ENCODE data around the gene TRPM1. TPM values are rescaled to one million over a fixed set of nuclear protein-coding genes. Genes with fewer than 3 reads are reported as not detected.

Gene TRPM1
- total RNA-seq, 2 donors from 2014 or later = not detected

- Mint-ChIP-seq H3K4me1 (ENCODE audit: low read depth in 2 of 2) (peaks cover 11 to 18% of the 10 kb centered on the region in 2 donors), H3K4me3 (no peak overlapping the region), H3K27me3 (peaks cover 0 to 1% of the 10 kb centered on the region in 2 donors), H3K36me3 (no peaks in the 10 kb centered on the region), H3K27ac (peak overlapping the region; percentile 15 to 23), H3K9me3 (no peaks in the 10 kb centered on the region)
- DNase-seq (ENCODE audit: low spot score) = no peak
- no peak for ATAC-seq
Measured at GRCh38 chr15:31131853-31132375, 30.4 kb upstream of the TRPM1 start.

DNA sequence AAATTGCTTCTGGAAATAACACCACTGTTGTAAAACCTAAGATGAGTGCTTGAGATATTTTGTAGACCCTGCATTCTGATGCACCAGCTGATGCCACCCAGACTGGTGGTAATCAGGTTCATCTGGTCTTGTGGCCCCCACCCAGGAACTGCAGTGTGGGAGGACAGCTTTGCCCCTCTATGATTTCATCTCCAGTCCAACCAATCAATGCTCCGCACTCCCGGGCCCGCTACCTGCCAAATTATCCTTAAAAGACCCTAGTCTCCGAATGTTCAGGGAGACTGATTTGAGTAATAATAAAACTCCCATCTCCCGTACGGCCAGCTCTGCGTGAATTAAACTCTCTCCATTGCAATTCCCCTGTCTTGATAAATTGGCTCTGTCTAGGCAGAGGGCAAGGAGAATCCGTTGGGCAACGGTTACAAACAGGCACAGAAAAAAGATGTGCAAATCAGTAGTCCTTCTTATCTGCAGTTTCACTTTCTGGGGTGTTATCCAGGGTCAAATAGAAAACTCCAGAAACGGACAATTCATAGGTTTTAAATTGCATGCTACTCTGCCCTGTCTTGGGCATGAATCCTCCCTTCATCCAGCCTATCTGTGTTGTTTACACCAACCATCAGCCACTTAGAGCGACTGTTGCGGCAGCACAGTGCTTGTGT, 29.2 kb upstream of the TRPM1 start:
- H3K4me3 Mint-ChIP-seq = peak overlapping the region; percentile 48
- no peak for ATAC-seq

DNA sequence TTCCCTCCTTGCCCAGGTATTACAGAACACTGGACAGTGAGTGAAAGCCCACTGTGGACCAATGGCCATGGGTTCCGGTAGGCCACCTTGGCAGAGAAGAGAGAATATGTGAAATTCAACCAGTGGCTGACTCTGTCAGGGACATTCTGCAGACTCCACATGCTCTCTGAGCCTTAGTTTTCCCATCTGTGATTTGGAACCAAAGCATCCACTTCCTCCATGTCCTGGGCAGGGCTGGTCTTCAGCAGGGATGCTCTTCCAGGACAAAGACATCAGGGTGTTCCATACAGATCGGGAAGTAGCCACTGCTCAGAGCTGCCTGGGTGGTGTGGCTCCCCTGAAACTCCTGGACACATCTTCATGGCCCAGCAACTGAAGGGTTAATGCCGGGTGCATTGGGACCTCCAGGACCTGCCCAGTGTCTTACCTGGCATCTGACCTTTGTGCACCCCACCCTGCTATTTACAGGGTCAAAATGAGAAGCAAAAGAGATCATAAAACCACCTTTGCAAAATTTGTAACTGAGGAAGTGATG, 28.3 kb upstream of the TRPM1 start:
- no peaks in the 10 kb centered on the region for H3K27me3 Mint-ChIP-seq
- no peaks in the 10 kb centered on the region for H3K9me3 Mint-ChIP-seq

More for the DNA sequence above, 29.2 kb upstream of the TRPM1 start:
- DNase-seq (ENCODE audit: low spot score) = no peak
- Mint-ChIP-seq H3K36me3 (no peaks in the 10 kb centered on the region), H3K27ac (peak overlapping the region; percentile 15 to 23), H3K27me3 (no peaks in the 10 kb centered on the region), H3K4me1 (ENCODE audit: low read depth in 2 of 2) (peaks cover 11 to 15% of the 10 kb centered on the region in 2 donors), H3K9me3 (no peaks in the 10 kb centered on the region)

GRCh38 chr15:31128919-31129768, 27.6 kb upstream of the TRPM1 start:
- no peak overlapping the region for H3K4me3 Mint-ChIP-seq
- DNase-seq (ENCODE audit: low spot score) (peak; percentile 72), ATAC-seq (peak; percentile 78 to 82)
- no peak overlapping the region for H3K27ac Mint-ChIP-seq
- no peaks in the 10 kb centered on the region for H3K9me3 Mint-ChIP-seq
- H3K27me3 Mint-ChIP-seq = no peaks in the 10 kb centered on the region
- H3K36me3 Mint-ChIP-seq = no peaks in the 10 kb centered on the region
- H3K4me1 Mint-ChIP-seq (ENCODE audit: low read depth in 2 of 2) = peaks cover 10 to 11% of the 10 kb centered on the region in 2 donors

More for the DNA sequence above, 28.3 kb upstream of the TRPM1 start:
- H3K4me3 Mint-ChIP-seq = no peak overlapping the region
- H3K27ac Mint-ChIP-seq = no peak overlapping the region
- ATAC-seq = no peak
- H3K4me1 Mint-ChIP-seq (ENCODE audit: low read depth in 2 of 2) = peaks cover 10 to 11% of the 10 kb centered on the region in 2 donors
- no peaks in the 10 kb centered on the region for H3K36me3 Mint-ChIP-seq
- DNase-seq (ENCODE audit: low spot score) = no peak

DNA sequence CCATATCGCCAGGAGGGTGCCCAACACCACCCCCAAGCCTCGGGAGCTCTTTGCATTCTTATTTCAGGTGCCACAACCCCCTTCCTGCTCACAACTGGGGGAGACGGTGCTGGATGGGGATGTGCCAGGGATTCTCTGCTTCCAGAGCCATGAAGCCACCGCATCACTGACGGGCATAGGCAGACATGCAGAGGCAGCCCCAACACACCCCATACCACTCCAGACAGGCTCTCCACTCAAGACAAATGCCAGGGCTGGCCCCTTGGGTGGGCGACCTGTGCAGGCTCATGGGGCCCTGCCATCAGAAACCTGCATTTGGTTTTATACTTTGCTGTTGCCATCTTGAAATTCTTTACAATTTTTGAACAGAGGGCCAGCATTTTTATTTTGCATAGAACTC, 27.0 kb upstream of the TRPM1 start:
- Mint-ChIP-seq H3K4me1 (ENCODE audit: low read depth in 2 of 2) (peaks cover 10 to 11% of the 10 kb centered on the region in 2 donors), H3K36me3 (no peaks in the 10 kb centered on the region), H3K27me3 (no peaks in the 10 kb centered on the region), H3K27ac (no peak overlapping the region), H3K9me3 (no peaks in the 10 kb centered on the region), H3K4me3 (no peak overlapping the region)
- DNase-seq (ENCODE audit: low spot score) (no peak), ATAC-seq (no peak)

- Mint-ChIP-seq H3K27ac (no peak overlapping the region), H3K27me3 (no peaks in the 10 kb centered on the region), H3K4me3 (no peak overlapping the region), H3K9me3 (no peaks in the 10 kb centered on the region), H3K36me3 (no peaks in the 10 kb centered on the region), H3K4me1 (ENCODE audit: low read depth in 2 of 2) (peaks cover 10 to 11% of the 10 kb centered on the region in 2 donors)
- ATAC-seq = no peak
- no peak for DNase-seq (ENCODE audit: low spot score)
Measured at GRCh38 chr15:31127596-31128261, 26.2 kb upstream of the TRPM1 start.

DNA sequence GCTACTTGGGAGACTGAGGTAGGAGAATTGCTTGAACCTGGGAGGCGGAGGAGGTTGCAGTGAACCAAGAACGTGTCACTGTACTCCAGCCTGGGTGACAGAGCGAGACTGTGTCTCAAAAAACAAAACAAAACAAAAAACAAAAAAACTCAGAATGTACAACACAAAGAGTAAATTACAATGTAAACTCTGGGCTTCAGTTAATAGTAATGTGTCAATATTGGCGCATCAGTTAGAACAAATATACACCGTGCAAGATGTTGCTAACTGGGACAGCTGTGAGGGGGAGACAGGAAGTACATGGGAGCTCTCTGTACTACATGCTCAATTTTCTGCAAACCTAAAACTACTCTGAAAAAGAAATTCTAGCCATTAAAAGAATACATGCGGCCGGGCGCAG, 23.5 kb upstream of the TRPM1 start:
- Mint-ChIP-seq H3K4me1 (ENCODE audit: low read depth in 2 of 2) (no peaks in the 10 kb centered on the region), H3K36me3 (peaks cover 6% of the 10 kb centered on the region), H3K27me3 (no peaks in the 10 kb centered on the region), H3K4me3 (no peak overlapping the region), H3K27ac (no peak overlapping the region), H3K9me3 (peaks cover 3% of the 10 kb centered on the region)
- DNase-seq (ENCODE audit: low spot score) (no peak), ATAC-seq (no peak)

GRCh38 chr15:31116423-31117030, 15.0 kb upstream of the TRPM1 start:
- DNase-seq (ENCODE audit: low spot score) (no peak), ATAC-seq (no peak)
- Mint-ChIP-seq H3K36me3 (peaks cover 11% of the 10 kb centered on the region), H3K4me1 (ENCODE audit: low read depth in 2 of 2) (no peaks in the 10 kb centered on the region), H3K4me3 (no peak overlapping the region), H3K27ac (no peak overlapping the region), H3K27me3 (peaks cover 0 to 9% of the 10 kb centered on the region in 2 donors), H3K9me3 (peaks cover 6% of the 10 kb centered on the region)

GRCh38 chr15:31111091-31111647, 9.6 kb upstream of the TRPM1 start:
- no peak overlapping the region for H3K4me3 Mint-ChIP-seq
- DNase-seq (ENCODE audit: low spot score) (no peak), ATAC-seq (no peak)
- no peaks in the 10 kb centered on the region for H3K4me1 Mint-ChIP-seq (ENCODE audit: low read depth in 2 of 2)
- peaks cover 7% of the 10 kb centered on the region for H3K36me3 Mint-ChIP-seq
- no peak overlapping the region for H3K27ac Mint-ChIP-seq
- peaks cover 6% of the 10 kb centered on the region for H3K9me3 Mint-ChIP-seq
- peaks cover 0 to 2% of the 10 kb centered on the region in 2 donors for H3K27me3 Mint-ChIP-seq

DNA sequence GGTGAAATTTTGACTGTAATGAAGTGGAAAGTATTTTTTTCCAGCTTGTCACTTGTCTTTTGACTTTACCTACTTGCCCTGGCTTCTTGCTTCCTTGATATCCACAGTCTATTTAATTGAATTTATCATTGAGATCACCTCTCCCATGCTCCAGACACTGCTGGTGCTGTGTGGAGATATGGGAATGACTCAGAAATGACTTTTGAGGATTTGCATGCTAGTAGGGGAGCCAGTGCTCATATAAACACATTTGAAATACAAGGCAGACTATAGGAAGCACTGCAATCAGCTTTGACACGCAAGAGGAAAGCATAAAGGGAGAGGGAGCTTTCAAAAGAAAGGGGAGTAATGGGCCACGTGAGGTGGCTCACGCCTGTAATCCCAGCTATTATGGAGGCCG, 7.3 kb upstream of the TRPM1 start:
- ATAC-seq (no peak), DNase-seq (ENCODE audit: low spot score) (no peak)
- H3K27me3 Mint-ChIP-seq = no peaks in the 10 kb centered on the region
- H3K36me3 Mint-ChIP-seq = no peaks in the 10 kb centered on the region
- no peak overlapping the region for H3K27ac Mint-ChIP-seq
- peaks cover under 1% of the 10 kb centered on the region for H3K9me3 Mint-ChIP-seq
- H3K4me3 Mint-ChIP-seq = no peak overlapping the region
- H3K4me1 Mint-ChIP-seq (ENCODE audit: low read depth in 2 of 2) = no peaks in the 10 kb centered on the region

GRCh38 chr15:31106495-31107300, 5.2 kb upstream of the TRPM1 start:
- H3K9me3 Mint-ChIP-seq = no peaks in the 10 kb centered on the region
- no peak for ATAC-seq
- no peak for DNase-seq (ENCODE audit: low spot score)
- H3K4me1 Mint-ChIP-seq (ENCODE audit: low read depth in 2 of 2) = no peaks in the 10 kb centered on the region
- no peaks in the 10 kb centered on the region for H3K36me3 Mint-ChIP-seq
- no peaks in the 10 kb centered on the region for H3K27me3 Mint-ChIP-seq
- no peak overlapping the region for H3K4me3 Mint-ChIP-seq
- no peak overlapping the region for H3K27ac Mint-ChIP-seq

DNA sequence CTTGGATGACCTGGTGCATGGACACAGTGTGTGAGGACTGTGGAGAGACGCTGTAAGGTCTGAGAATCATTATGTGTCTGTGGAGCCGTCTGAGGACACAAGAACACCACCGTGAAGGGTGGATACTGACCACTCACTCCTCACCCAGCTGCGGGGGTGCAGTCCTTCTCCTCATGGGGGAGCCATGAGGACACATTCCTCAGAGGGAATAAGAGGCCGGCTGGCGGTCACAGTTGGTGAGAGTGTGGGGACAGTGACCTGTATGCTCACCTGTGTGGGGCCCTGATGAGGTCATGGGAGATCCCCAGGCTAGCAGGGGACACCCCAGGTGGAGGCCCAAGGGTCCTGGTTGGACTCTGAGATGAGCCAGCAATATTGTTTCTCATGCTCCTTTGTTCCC, 2.5 kb upstream of the TRPM1 start:
- DNase-seq (ENCODE audit: low spot score) (no peak), ATAC-seq (peak in 1 of 2 donors; percentile 11)
- Mint-ChIP-seq H3K9me3 (no peaks in the 10 kb centered on the region), H3K4me1 (ENCODE audit: low read depth in 2 of 2) (no peaks in the 10 kb centered on the region), H3K27me3 (no peaks in the 10 kb centered on the region), H3K27ac (no peak overlapping the region), H3K36me3 (no peaks in the 10 kb centered on the region), H3K4me3 (no peak overlapping the region)
